ENCODE results near the gene NHLH1.

NHLH1 gene

DNA sequence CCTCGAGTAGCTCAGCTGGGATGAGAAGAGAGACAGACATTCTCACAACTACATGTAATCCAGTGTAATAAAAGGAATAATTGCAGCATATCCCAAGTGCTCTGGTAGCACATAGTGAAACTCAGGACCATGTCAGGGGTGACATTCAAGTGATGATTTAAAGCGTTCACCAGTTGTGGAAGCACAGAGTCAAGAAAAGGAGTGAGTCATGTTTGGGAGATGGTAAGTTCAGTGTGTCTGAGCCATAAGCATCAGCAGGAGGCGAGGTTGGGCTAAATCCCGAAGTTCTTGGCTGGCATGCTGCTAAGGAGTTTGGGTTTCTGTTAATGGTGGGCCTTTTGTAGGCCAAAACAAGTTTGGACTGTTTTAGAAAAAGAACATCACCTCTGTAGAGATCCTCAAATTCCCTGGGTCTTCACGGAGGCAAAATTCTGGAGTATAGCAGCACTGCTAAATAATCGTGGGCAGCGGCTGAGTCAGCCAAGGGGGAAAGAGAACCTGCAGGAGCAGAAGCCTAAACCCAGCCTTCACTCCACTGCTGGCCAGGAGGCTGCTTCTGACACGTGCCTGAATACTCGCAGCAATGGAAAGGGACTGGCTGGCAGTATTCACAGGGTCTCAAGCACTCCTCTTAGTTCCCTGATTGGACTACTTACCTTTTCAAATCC lies 7.2 kb upstream of the NHLH1 start:
- DNase-seq: no peak

- no peak for DNase-seq
These were observed 6.6 kb upstream of the NHLH1 start for GRCh38 chr1:160360227-160360695.

DNA sequence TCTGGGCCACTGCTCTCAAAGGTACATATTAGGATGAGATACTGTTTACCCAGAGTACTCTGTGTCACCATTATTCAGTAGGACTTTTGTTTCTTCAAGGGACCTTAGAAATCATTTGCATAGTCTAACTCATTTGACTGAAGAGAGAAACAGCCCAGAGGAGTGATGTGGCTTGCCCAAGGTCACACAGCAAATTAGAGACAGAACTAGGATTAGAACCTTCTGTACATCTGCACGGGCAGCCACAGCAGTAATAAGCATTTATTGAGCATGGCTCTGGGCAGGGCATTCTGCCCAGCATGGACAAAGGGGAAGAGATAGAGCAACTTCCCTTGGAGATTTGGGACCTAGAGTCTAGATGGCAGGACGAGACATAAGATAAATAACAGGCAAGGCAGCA lies 5.7 kb upstream of the NHLH1 start:
- DNase-seq: no peak

GRCh38 chr1:160361814-160362167 lies 5.1 kb upstream of the NHLH1 start:
- no peak for DNase-seq

DNA sequence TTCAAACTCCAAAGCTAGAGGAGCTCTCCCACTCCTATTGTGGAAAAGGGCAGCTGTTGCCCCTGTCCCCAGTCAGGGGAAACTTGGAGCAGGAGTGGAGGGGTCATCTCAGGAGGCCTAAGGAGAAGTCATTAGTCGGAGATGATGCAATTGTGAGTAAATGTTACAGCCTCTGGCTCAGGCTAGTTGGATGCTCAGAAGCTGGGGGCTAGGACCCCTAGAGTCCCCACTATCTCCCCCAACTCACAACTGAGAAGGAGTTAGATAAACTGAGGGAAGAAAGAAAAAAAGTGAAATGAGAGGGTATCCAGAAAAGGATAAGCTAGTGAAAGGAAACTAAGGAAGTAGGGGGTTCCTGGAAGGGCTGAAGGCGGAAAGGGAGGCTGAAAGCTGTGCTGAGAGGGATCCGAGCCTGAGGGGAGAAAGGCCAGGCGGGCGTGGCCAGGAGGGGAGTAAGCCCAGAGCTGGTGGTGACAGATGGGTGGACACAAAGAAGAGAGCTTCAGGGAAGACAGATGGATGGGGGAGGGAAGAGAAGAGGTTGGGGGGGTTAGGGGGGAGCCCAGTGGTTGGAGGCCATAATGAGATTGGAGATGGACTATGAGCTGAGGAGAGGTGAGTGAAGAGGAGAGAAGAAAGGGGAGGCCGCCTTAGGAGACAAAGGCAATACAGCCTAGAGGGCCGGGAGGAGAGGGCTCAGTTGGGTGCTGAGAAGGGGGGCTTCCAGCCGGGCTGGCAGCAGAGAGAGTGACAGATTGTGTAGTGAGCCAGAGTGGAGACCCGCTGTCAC lies 4.5 kb upstream of the NHLH1 start:
- DNase-seq: no peak

GRCh38 chr1:160363010-160363409 lies 3.9 kb upstream of the NHLH1 start:
- DNase-seq: no peak

DNA sequence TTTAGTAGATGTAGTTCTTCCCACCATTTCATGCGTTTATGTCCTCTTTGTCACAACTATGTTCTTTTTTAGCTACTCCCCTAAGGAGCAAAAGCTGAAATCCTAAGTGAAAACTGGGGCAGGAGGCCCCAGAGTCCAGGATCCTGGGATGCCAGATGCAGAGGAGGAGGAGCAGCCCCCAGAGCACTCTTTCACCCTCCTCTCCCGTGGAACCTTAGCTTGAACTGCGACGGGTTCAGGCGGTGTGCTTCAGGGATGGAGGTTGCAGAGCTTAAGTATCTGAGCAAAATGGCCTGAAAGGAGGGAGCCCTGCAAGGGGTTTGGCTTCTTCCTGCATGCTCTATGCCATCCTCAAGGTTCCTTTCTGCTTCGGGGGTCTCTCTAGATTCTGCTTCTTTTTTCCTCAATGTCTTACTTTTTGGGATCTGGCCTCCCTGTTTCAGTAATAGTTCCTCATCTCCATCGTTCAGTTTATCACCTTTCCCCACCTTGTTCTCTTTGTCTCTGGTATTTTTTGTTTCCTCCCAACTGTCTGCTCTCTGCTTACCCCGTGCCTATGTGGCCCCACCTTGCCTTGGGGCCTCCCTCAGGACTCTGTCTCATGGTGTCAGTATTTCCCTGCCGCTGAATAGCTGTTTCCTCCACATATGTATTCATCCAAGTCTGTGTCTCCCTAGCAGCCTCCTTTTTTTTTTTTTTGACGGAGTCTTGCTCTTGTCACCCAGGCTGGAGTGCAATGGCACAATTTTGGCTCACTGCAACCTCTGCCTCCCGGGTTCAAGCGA lies 2.7 kb upstream of the NHLH1 start:
- DNase-seq: no peak

GRCh38 chr1:160365325-160365724 lies 1.5 kb upstream of the NHLH1 start:
- peak; percentile 20 for DNase-seq

DNA sequence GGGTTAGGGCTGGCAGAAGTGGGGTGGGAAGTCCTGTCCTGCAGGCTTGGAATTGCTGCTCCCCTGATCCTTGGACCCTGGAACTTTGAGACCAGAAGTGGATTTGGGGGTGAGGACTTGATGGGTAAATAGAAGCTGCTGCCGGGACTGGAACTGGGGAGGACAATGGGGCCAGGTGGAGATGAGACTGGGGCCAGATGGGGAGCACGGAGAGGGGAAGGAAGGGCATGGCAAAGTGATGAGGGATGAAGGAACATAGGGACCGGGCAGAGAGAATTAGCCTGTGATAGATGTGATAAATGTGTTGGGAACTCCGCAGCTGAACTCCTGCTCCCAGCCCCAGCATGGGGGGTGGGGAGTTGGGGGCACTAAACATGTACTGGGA lies 637 bp downstream of the NHLH1 start:
- no peak for DNase-seq

- DNase-seq: no peak
These were observed 1.4 kb downstream of the NHLH1 start for GRCh38 chr1:160367934-160368923.

DNA sequence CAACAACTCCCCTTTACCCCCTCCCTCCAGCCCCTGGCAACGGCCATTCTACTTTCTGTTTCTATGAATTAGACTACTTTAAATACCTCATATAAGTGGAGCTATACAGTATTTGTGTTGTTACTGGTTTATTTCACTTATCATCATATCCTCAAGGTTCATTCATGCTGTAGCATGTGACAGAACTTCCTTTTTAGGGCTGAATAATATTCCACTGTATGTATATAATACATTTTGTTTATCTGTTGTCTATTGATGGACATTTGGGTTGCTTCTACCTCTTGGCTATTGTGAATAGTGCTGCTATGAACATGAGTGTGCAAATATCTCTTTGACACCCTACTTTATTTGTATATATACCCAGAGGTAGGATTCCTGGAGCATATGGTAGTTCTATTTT lies 2.2 kb downstream of the NHLH1 start:
- DNase-seq: no peak

- DNase-seq: no peak
These were observed 3.9 kb downstream of the NHLH1 start for GRCh38 chr1:160370561-160371345.

DNA sequence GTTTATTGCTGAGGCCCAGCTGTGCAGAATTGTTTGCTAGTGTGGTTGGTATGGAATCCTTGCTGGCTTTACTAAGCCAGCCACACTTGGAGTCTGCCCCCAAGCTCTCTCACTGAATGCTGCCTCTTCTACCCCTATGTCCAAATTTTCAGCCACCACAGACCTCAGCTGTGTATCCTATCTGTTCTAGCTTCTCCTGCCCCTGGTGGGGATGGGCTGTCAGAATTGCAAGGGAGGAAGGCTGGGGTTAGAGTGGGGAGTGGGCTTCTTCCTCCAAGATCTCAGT lies 4.4 kb downstream of the NHLH1 start:
- DNase-seq: no peak

DNA sequence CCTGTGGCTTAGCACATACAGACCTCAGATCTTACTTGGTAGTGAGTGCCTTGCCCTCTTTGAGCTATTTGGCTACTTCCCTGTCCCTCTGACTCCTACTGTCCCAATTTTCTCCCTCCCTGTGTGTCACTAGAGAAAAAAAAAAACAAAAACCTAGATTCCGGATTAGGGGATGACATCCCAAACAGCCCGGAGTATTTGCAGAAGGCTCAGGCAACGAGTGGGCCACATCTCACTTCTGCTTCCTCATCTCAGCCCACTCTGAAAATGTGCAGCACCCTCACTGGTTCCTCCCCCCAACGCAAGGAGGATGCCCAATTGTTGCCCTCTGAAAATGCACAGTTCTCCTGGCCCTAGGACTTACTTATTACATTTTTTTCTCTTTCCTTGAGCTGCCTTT lies 4.9 kb downstream of the NHLH1 start:
- no peak for DNase-seq

GRCh38 chr1:160373696-160374095 lies 6.8 kb downstream of the NHLH1 start:
- no peak for DNase-seq

DNA sequence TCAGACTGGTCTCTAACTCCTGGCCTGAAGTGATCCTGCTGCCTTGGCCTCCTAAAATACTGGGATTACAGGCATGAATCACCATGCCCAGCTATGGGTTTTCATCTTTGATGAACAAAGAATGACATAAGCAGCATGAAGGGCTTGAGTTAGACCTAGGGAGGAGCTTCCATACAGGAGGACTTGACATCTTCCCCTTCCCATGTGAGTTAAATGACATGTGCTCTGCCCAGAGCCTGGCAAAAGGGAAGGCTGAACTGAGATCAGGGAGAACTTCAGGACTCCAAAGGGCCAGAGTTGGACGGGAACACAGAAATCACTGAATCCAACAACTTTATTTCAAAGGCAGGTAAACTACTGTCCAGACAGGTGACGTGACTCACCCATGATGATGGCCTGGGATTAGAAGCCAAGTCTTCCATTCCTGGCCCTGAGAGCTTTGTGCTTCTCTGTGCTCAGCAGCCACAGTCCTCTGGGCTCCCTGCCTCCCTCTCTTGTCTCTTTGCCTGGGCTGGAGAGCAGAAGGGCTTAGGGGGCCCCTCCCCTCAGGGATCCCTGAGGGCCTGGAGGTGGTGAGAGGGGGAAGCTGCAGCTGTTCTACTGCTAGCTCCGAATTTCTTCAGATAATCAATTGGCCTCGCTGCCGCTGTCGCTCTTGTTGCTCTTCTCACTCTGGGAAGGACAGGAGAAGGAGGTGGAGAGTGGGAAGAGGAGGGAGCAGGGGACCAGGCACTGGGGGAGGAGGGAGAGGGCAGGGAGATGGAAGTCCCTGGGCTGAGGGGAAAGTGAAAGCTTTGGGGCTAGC lies 7.6 kb downstream of the NHLH1 start:
- no peak for DNase-seq

GRCh38 chr1:160375788-160376524 lies 9.1 kb downstream of the NHLH1 start:
- DNase-seq: no peak

- peak; percentile 67 for DNase-seq
These were observed 9.8 kb downstream of the NHLH1 start for GRCh38 chr1:160376525-160377131.

- no peak for DNase-seq
These were observed 10.8 kb downstream of the NHLH1 start for GRCh38 chr1:160377585-160378206.
